HEK293T (cell line): Measurements from ENCODE around the gene ARHGAP23.

Experiments used
- CTCF ChIA-PET: fragments of 350-600 bp; formaldehyde crosslinking; extraction: SDS; loops from one replicate; lab custom pipeline; 2021; ENCODE audit warnings: antibody characterized with exemption, inconsistent platforms; lab: Yijun Ruan, JAX
- POLR2A ChIA-PET: fragments of 350-600 bp; formaldehyde crosslinking; extraction: SDS; loops from one replicate; lab custom pipeline; 2020; ENCODE audit warnings: antibody characterized with exemption, inconsistent platforms; lab: Yijun Ruan, JAX
- DNase-seq: peaks from one replicate; pipeline ENCODE4 v3.0.0; 2012; ENCODE audit warnings: mixed read lengths; ENCODE audit errors: extremely low spot score
- ARNT ChIP-seq: fragments of 450-650 bp; IDR thresholded peaks from 2 replicates; pipeline ENCODE4 v1.6.1; 2017; ENCODE audit warnings: mild to moderate bottlenecking
- BHLHE40 ChIP-seq: fragments of 450-650 bp; IDR thresholded peaks from 2 replicates; pipeline ENCODE4 v1.6.1; 2016; ENCODE audit warnings: mild to moderate bottlenecking, moderate library complexity, borderline replicate concordance
- CTBP1 ChIP-seq: fragments of 450-650 bp; IDR thresholded peaks from 2 replicates; pipeline ENCODE4 v1.6.1; 2016; ENCODE audit warnings: borderline replicate concordance
- ELF4 ChIP-seq: fragments of 450-650 bp; IDR thresholded peaks from 2 replicates; pipeline ENCODE4 v1.6.1; 2017; ENCODE audit warnings: antibody characterized with exemption
- FOXA1 ChIP-seq: fragments of 450-650 bp; IDR thresholded peaks from 2 replicates; pipeline ENCODE4 v1.6.1; 2016; ENCODE audit warnings: mild to moderate bottlenecking
- FOXK2 ChIP-seq: fragments of 450-650 bp; IDR thresholded peaks from 2 replicates; pipeline ENCODE4 v1.6.1; 2016; ENCODE audit warnings: mild to moderate bottlenecking
- FOXM1 ChIP-seq: fragments of 450-650 bp; IDR thresholded peaks from 2 replicates; pipeline ENCODE4 v1.6.1; 2017; ENCODE audit warnings: mild to moderate bottlenecking, borderline replicate concordance
- HDGF ChIP-seq: fragments of 450-650 bp; IDR thresholded peaks from 2 replicates; pipeline ENCODE4 v1.6.1; 2017; ENCODE audit warnings: antibody characterized with exemption, borderline replicate concordance
- L3MBTL2 ChIP-seq: fragments of 450-650 bp; conservative IDR thresholded peaks from 2 replicates; pipeline ENCODE4 v1.6.1; 2016; ENCODE audit warnings: mild to moderate bottlenecking
- LEF1 ChIP-seq: fragments of 450-650 bp; IDR thresholded peaks from 2 replicates; pipeline ENCODE4 v1.6.1; 2017; ENCODE audit warnings: mild to moderate bottlenecking, borderline replicate concordance
- NFRKB ChIP-seq: fragments of 450-650 bp; IDR thresholded peaks from 2 replicates; pipeline ENCODE4 v1.6.1; 2016; ENCODE audit warnings: mild to moderate bottlenecking, moderate library complexity
- PKNOX1 ChIP-seq: fragments of 450-650 bp; IDR thresholded peaks from 2 replicates; pipeline ENCODE4 v1.6.1; 2016
- SP1 ChIP-seq: fragments of 450-650 bp; IDR thresholded peaks from 2 replicates; pipeline ENCODE4 v1.6.1; 2017
- SUZ12 ChIP-seq: fragments of 450-650 bp; IDR thresholded peaks from 2 replicates; pipeline ENCODE4 v1.6.1; 2016; ENCODE audit warnings: mild to moderate bottlenecking
- TARDBP ChIP-seq: fragments of 450-650 bp; IDR thresholded peaks from 2 replicates; pipeline ENCODE4 v1.6.1; 2016
- ZNF384 ChIP-seq: fragments of 450-650 bp; IDR thresholded peaks from 2 replicates; pipeline ENCODE4 v1.6.1; 2016

The ARHGAP23 gene

DNA sequence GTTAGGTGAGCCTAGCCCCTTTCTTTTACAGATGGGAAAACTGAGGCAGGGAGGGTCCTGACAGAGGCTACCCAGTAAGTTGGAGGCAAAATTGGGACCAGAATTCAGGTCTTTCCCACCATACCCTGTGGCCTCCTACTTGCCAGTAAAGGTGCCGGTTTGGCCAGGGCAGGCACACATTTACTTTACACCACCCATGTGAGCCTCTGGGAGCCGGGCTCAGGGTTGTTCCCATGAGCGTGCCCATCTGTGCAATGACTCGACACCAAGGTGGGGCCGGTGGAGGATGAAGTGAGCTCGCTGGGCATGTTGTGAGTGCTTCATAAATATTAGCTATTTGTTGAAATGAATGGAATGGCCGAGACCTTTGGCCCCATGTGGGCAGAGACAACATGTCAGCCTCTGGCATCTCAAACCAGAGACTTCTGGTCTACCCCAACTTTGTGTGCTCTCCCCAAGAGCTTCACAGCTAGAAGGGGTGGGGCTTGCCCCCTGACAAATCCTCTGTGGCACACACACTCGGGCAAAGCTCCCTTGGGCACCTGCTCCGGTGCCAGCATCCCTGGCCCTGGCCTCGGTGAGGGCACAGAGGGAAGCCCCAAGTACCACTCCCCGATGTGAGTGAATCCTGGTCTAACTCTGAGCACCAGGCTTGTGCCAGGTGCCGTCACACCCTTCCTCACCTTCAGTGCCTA is 117.4 kb downstream of the ARHGAP23 start:
- CTCF ChIA-PET = interaction anchor here (1.0 to 5.5 kb wide), 2 partner anchors 13 to 36 kb away, joined by 5 to 25 read pairs; no protein-coding TSS in a partner anchor

GRCh38 chr17:38546396-38546795 is 118.1 kb downstream of the ARHGAP23 start:
- ChIA-PET POLR2A (no interaction called here), CTCF (interaction anchor here (5.5 kb wide), 1 partner anchor 12 kb away, joined by 25 read pairs; no protein-coding TSS in a partner anchor)
- no peak for DNase-seq

More for the DNA sequence above, 117.4 kb downstream of the ARHGAP23 start:
- TF ChIP-seq SUZ12 (no peak), ARNT (no peak)
- POLR2A ChIA-PET = no interaction called here
- no peak for DNase-seq

GRCh38 chr17:38547444-38547843 is 119.2 kb downstream of the ARHGAP23 start:
- DNase-seq = no peak
- POLR2A ChIA-PET = interaction anchor here (1.1 kb wide), 1 partner anchor 205 kb away, joined by 3 read pairs; the partner anchor contains the start of gene PSMB3
- CTCF ChIA-PET = interaction anchor here (5.5 kb wide), 1 partner anchor 11 kb away, joined by 25 read pairs; no protein-coding TSS in a partner anchor
- TF ChIP-seq LEF1 (no peak), TARDBP (no peak)

More at GRCh38 chr17:38546396-38546795, 118.1 kb downstream of the ARHGAP23 start:
- no peak for TF ChIP-seq BHLHE40
- no peak for TF ChIP-seq PKNOX1
- TF ChIP-seq FOXM1 = no peak
- TF ChIP-seq CTBP1 = no peak
- no peak for TF ChIP-seq ELF4

GRCh38 chr17:38549285-38549684 is 121.0 kb downstream of the ARHGAP23 start:
- ChIA-PET POLR2A (interaction anchor here (1.0 kb wide), 1 partner anchor 10 kb away, joined by 3 read pairs; no protein-coding TSS in a partner anchor), CTCF (interaction anchor here (5.5 kb wide), 1 partner anchor 9 kb away, joined by 25 read pairs; no protein-coding TSS in a partner anchor)
- TF ChIP-seq ARNT = no peak
- no peak for TF ChIP-seq NFRKB
- TF ChIP-seq ZNF384 = no peak
- no peak for TF ChIP-seq FOXK2
- TF ChIP-seq FOXA1 = no peak
- TF ChIP-seq L3MBTL2 = no peak
- TF ChIP-seq ELF4 = no peak
- TF ChIP-seq SUZ12 = no peak
- TF ChIP-seq BHLHE40 = no peak
- no peak for TF ChIP-seq HDGF
- TF ChIP-seq CTBP1 = no peak
- no peak for TF ChIP-seq PKNOX1
- no peak for TF ChIP-seq LEF1
- TF ChIP-seq TARDBP = no peak
- no peak for TF ChIP-seq SP1
- no peak for TF ChIP-seq FOXM1
- DNase-seq = no peak

- ChIA-PET CTCF (interaction anchor here (0.7 to 5.5 kb wide), 2 partner anchors 8 to 41 kb away, joined by 4 to 25 read pairs; no protein-coding TSS in a partner anchor), POLR2A (no interaction called here)
- no peak for DNase-seq
- TF ChIP-seq ARNT (no peak), PKNOX1 (no peak), SUZ12 (no peak), NFRKB (no peak), TARDBP (no peak)
These were observed 122.4 kb downstream of the ARHGAP23 start for GRCh38 chr17:38550661-38551060.

DNA sequence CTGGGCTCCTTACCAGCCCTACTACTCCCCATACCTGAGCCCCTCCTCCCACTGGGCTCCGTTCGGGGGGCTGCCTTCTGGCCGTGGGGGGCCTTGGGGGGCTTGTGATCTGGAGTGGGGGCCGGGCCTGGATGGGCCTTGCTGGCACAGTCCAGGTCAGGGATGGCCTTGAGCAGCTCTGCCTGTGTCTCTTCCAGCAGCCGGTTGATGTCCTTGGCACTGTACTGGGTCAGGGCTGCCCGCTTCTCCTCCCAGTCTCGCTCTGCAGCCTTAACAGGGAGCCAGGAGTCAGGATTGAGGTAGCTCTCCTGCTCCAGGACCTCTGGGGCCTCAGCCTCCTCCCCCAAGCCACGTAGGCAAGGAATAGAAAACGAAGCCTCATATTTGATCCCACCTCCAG is 122.9 kb downstream of the ARHGAP23 start:
- ChIA-PET CTCF (interaction anchor here (0.7 to 5.5 kb wide), 2 partner anchors 8 to 42 kb away, joined by 4 to 25 read pairs; no protein-coding TSS in a partner anchor), POLR2A (no interaction called here)
- no peak for TF ChIP-seq NFRKB
- no peak for TF ChIP-seq HDGF
- TF ChIP-seq LEF1 = no peak
- DNase-seq = no peak

DNA sequence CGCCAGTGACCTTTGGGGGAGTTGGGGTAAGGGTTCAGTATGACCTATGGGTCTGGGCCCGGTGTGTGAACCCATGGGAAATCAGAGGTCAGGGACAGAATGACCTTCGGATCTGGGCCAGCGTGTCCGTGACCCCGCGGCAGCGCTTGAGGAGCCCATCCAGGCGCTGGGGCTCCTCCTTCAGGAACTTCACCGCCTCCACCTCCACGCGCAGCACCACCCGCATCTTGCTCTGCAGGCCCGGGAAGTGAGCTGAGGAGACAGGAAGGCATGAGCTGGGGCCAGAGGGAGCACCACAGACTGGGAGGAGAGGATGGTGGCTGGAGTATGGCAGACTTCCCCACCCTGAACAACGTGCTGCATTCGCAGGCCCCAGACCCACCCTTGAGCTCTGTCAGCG is 124.1 kb downstream of the ARHGAP23 start:
- no peak for DNase-seq
- TF ChIP-seq TARDBP (no peak), FOXA1 (no peak), BHLHE40 (no peak), LEF1 (no peak), FOXM1 (no peak), ZNF384 (no peak), ARNT (no peak), HDGF (no peak), L3MBTL2 (no peak), CTBP1 (no peak), FOXK2 (no peak), SP1 (no peak)
- POLR2A ChIA-PET = no interaction called here
- CTCF ChIA-PET = no interaction called here
